Panc1 (cell line): ENCODE results near the gene LNX2. TPM values are rescaled to one million over a fixed set of nuclear protein-coding genes. Genes with fewer than 3 reads are reported as not detected.

Experiments used
- ATAC-seq: fragments of 200-7000 bp; cut with Tn5 transposase; 2 replicates; pipeline ENCODE4 v1.9.1; 2020; ENCODE audit warnings: mild to moderate bottlenecking, moderate library complexity
- BruUV-seq: library from RNA; stranded (reverse); fragments of 400-500 nt; replicated peaks from 2 replicates; lab custom pipeline; 2021; lab: Mats Ljungman, UMichigan
- CTCF ChIA-PET: fragments of 300-600 bp; sonication (Branson Sonifier 250); formaldehyde crosslinking; loops from one replicate; lab custom pipeline; 2022; ENCODE audit warnings: antibody characterized with exemption; lab: Charles Lee
- POLR2A ChIA-PET: fragments of 300-600 bp; sonication (Branson Sonifier 250); formaldehyde crosslinking; loops from one replicate; lab custom pipeline; 2022; ENCODE audit warnings: antibody characterized with exemption; lab: Charles Lee
- DNase-seq: peaks from one replicate; pipeline ENCODE4 v3.0.0-alpha.2; 2010; ENCODE audit warnings: low read depth, low spot score
- H3K27ac ChIP-seq: 2 replicates; pipeline ENCODE4 v1.5.1; 2011; ENCODE audit warnings: mild to moderate bottlenecking, low read length, inconsistent platforms
- H3K27me3 ChIP-seq: fragments of 200-500 bp; sonication (Bioruptor generic); 2 replicates; pipeline ENCODE4 v1.6.0; 2014; ENCODE audit warnings: low read length, inconsistent platforms; ENCODE audit not compliant: control insufficient read depth, insufficient read depth
- H3K36me3 ChIP-seq: fragments of 200-500 bp; sonication (Bioruptor generic); 2 replicates; pipeline ENCODE4 v1.5.1; 2014; ENCODE audit warnings: inconsistent platforms, mild to moderate bottlenecking, low read length, moderate library complexity; ENCODE audit not compliant: control insufficient read depth, insufficient read depth
- H3K4me1 ChIP-seq: 2 replicates; pipeline ENCODE4 v1.5.1; 2011; ENCODE audit warnings: inconsistent platforms, mild to moderate bottlenecking, low read length, moderate library complexity; ENCODE audit not compliant: control insufficient read depth, insufficient read depth
- H3K4me3 ChIP-seq, 2 experiments: 2 replicates each; pipeline ENCODE4 v1.5.1; 2011 to 2012; ENCODE audit warnings: low read depth in 2 of 2, low read length in 2 of 2, mild to moderate bottlenecking in 2 of 2, inconsistent platforms in 1 of 2, moderate library complexity in 1 of 2
- H3K9me3 ChIP-seq: fragments of 200-500 bp; sonication (Bioruptor generic); 2 replicates; pipeline ENCODE4 v1.5.1; 2014; ENCODE audit warnings: low read depth, mild to moderate bottlenecking, inconsistent platforms, low read length, moderate library complexity; ENCODE audit not compliant: control insufficient read depth, insufficient read depth
- POLR2AphosphoS5 ChIP-seq: IDR thresholded peaks from 2 replicates; pipeline ENCODE4 v1.6.1; 2012; ENCODE audit warnings: mild to moderate bottlenecking, low read depth, low read length, moderate library complexity
- SIN3A ChIP-seq: IDR thresholded peaks from 2 replicates; pipeline ENCODE4 v1.6.1; 2012; ENCODE audit warnings: low read depth, mild to moderate bottlenecking, low read length, moderate library complexity, borderline replicate concordance; ENCODE audit not compliant: insufficient read depth
- TCF7L2 ChIP-seq: IDR thresholded peaks from 2 replicates; pipeline ENCODE4 v1.6.1; 2011; ENCODE audit warnings: mild to moderate bottlenecking, low read depth, low read length, inconsistent platforms
- in situ Hi-C: cut with HindIII; loops from 2 replicates; pipeline ENCODE4 v1.10.0; 2016; ENCODE audit warnings: low sequenced_read_pairs, low pct_unique_long_range_greater_than_20kb
- intact Hi-C: fragments of 100-400 bp; cut with micrococcal nuclease; formaldehyde crosslinking; loops from one replicate; pipeline ENCODE4 v1.10.0; 2022; ENCODE audit not compliant: unreplicated experiment
- total RNA-seq: library from RNA; stranded (reverse); gene quantifications from one replicate; pipeline ENCODE4 v1.2.1, GENCODE V29; 2021; ENCODE audit not compliant: unreplicated experiment
- TF ChIP-seq, protein P1 (sequence below), 2 experiments: IDR thresholded peaks; 2 replicates each; pipeline ENCODE4 v1.6.1; 2011 to 2012; ENCODE audit warnings: low read depth in 2 of 2, control low read depth in 1 of 2, low read length in 1 of 2, mild to moderate bottlenecking in 1 of 2, moderate library complexity in 1 of 2; ENCODE audit not compliant: insufficient read depth in 1 of 2
- TF ChIP-seq, protein P2 (sequence below): fragments of 450-650 bp; IDR thresholded peaks from 2 replicates; pipeline ENCODE4 v1.5.1; 2017; ENCODE audit warnings: mild to moderate bottlenecking

The LNX2 gene
- total RNA-seq, 1 experiment from 2014 or later: 11.6 TPM

DNA sequence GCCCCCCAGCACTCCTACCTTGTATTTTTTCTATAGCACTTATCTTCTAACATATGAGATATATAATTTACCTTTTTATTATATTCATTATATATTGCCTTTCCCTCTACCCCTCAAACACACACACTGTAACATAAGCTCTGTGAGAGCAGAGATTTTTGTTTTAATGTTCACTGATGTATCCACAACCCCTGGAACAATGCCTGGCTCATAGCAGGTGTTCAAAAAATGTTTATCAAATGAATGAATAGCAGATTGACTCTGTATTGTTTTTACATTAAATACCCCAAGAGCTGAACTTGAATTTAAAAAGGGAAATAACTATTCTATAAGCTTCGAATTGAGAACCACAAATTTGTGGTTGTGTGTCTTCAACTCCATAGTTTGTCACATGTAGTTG lies 12.3 kb upstream of the LNX2 start:
- H3K36me3 ChIP-seq: no peaks in the 10 kb centered on the region; the same call in 1 of the 2 replicates
- DNase-seq (no peak), ATAC-seq (no peak)
- in situ Hi-C loops (no loop called here), intact Hi-C loops (no loop called here)
- H3K27me3 ChIP-seq: no peaks in the 10 kb centered on the region
- no peak for TF ChIP-seq POLR2AphosphoS5
- TF ChIP-seq, protein P1, sequence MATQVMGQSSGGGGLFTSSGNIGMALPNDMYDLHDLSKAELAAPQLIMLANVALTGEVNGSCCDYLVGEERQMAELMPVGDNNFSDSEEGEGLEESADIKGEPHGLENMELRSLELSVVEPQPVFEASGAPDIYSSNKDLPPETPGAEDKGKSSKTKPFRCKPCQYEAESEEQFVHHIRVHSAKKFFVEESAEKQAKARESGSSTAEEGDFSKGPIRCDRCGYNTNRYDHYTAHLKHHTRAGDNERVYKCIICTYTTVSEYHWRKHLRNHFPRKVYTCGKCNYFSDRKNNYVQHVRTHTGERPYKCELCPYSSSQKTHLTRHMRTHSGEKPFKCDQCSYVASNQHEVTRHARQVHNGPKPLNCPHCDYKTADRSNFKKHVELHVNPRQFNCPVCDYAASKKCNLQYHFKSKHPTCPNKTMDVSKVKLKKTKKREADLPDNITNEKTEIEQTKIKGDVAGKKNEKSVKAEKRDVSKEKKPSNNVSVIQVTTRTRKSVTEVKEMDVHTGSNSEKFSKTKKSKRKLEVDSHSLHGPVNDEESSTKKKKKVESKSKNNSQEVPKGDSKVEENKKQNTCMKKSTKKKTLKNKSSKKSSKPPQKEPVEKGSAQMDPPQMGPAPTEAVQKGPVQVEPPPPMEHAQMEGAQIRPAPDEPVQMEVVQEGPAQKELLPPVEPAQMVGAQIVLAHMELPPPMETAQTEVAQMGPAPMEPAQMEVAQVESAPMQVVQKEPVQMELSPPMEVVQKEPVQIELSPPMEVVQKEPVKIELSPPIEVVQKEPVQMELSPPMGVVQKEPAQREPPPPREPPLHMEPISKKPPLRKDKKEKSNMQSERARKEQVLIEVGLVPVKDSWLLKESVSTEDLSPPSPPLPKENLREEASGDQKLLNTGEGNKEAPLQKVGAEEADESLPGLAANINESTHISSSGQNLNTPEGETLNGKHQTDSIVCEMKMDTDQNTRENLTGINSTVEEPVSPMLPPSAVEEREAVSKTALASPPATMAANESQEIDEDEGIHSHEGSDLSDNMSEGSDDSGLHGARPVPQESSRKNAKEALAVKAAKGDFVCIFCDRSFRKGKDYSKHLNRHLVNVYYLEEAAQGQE (IDR thresholded peaks at IDR 0.05; ENCODE audit: insufficient read depth in 1 of 2, low read depth in 2 of 2, low read length in 1 of 2): no peak
- no peak for TF ChIP-seq SIN3A
- TF ChIP-seq, protein P2, sequence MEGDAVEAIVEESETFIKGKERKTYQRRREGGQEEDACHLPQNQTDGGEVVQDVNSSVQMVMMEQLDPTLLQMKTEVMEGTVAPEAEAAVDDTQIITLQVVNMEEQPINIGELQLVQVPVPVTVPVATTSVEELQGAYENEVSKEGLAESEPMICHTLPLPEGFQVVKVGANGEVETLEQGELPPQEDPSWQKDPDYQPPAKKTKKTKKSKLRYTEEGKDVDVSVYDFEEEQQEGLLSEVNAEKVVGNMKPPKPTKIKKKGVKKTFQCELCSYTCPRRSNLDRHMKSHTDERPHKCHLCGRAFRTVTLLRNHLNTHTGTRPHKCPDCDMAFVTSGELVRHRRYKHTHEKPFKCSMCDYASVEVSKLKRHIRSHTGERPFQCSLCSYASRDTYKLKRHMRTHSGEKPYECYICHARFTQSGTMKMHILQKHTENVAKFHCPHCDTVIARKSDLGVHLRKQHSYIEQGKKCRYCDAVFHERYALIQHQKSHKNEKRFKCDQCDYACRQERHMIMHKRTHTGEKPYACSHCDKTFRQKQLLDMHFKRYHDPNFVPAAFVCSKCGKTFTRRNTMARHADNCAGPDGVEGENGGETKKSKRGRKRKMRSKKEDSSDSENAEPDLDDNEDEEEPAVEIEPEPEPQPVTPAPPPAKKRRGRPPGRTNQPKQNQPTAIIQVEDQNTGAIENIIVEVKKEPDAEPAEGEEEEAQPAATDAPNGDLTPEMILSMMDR: no peak
- TF ChIP-seq TCF7L2: no peak
- H3K4me3 ChIP-seq: no peak overlapping the region
- no peak overlapping the region for H3K27ac ChIP-seq
- peaks cover 5% of the 10 kb centered on the region for H3K4me1 ChIP-seq
- no peaks in the 10 kb centered on the region for H3K9me3 ChIP-seq
- no TSS peak for BruUV-seq
- POLR2A ChIA-PET: no interaction called here
- CTCF ChIA-PET: no interaction called here

DNA sequence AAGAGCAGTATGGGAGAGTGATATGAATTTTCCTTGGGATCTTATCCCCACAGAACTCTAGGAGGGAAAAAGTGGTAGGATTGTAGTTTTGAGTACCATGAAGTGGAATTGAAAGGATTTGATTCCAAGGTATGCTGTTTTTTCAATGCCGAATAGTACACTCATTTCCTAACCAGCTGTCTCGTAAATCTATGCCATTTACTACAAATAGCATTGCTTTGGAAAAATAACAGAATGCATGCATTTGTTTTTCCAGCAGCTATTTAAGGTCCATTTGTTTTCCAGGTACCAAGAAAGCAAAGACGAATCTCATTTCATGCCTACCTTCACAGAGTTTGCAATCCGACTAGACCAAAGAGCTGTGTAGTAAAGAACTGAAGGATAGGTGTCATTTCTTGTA lies 11.9 kb upstream of the LNX2 start:
- Histone ChIP-seq H3K27me3 (no peaks in the 10 kb centered on the region), H3K9me3 (no peaks in the 10 kb centered on the region), H3K27ac (no peak overlapping the region), H3K4me1 (peaks cover 5% of the 10 kb centered on the region), H3K36me3 (no peaks in the 10 kb centered on the region; the same call in 1 of the 2 replicates), H3K4me3 (no peak overlapping the region)
- ChIA-PET POLR2A (no interaction called here), CTCF (no interaction called here)
- ATAC-seq: no peak
- BruUV-seq: no TSS peak
- DNase-seq: no peak
- TF ChIP-seq, protein P2: no peak
- TF ChIP-seq, protein P1 (IDR thresholded peaks at IDR 0.05; ENCODE audit: insufficient read depth in 1 of 2, low read depth in 2 of 2, low read length in 1 of 2): no peak
- no peak for TF ChIP-seq POLR2AphosphoS5
- TF ChIP-seq SIN3A: no peak
- TF ChIP-seq TCF7L2: no peak
- in situ Hi-C loops: no loop called here
- intact Hi-C loops: no loop called here
